SK-N-SH treated with all-trans-retinoic acid at 6 μM for 48 hours (cell line): ENCODE results near the gene CPA1.

Experiments used
- PATZ1 ChIP-seq: fragments of 250-450 bp; sonication (Bioruptor Pico); IDR thresholded peaks from 2 replicates; pipeline ENCODE4 v1.8.0; 2020; ENCODE audit warnings: mild to moderate bottlenecking, moderate library complexity, borderline replicate concordance
- ZFP30 ChIP-seq: fragments of 450-650 bp; formaldehyde crosslinking; IDR thresholded peaks from 2 replicates; pipeline ENCODE4 v1.5.0; 2022; ENCODE audit warnings: mild to moderate bottlenecking, moderate library complexity

GRCh38 chr7:130423501-130424037 lies 43.3 kb downstream of the CPA1 start:
- TF ChIP-seq ZFP30 (CRISPR knock-in tag) (no peak), PATZ1 (CRISPR knock-in tag) (no peak)
